ENCODE results near the gene KCNQ4.

DNA sequence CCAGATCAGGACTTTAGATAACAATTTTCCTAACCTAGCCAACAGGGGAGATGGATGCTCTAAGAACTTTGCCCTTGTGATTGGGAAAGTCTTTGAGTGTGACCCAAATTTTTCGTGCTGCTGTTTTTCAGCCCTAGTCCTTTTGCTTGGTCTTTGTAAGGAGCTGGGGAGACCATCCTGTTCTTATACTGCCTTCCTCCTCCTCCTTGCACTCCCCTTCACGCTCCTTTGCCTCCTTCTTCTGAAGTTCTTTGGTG lies 5.7 kb downstream of the KCNQ4 start:
- TF ChIP-seq, protein P1, sequence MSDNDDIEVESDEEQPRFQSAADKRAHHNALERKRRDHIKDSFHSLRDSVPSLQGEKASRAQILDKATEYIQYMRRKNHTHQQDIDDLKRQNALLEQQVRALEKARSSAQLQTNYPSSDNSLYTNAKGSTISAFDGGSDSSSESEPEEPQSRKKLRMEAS (IDR thresholded peaks at IDR 0.05), result no peak
- TF ChIP-seq MAFF (IDR thresholded peaks at IDR 0.05; ENCODE audit: low read depth, low read length) (no peak), GABPA (IDR thresholded peaks at IDR 0.05; ENCODE audit: low read depth, low read length) (no peak), GABPA (CRISPR knock-in tag; IDR thresholded peaks at IDR 0.05; ENCODE audit: low read depth) (no peak)
- TF ChIP-seq, protein P2, sequence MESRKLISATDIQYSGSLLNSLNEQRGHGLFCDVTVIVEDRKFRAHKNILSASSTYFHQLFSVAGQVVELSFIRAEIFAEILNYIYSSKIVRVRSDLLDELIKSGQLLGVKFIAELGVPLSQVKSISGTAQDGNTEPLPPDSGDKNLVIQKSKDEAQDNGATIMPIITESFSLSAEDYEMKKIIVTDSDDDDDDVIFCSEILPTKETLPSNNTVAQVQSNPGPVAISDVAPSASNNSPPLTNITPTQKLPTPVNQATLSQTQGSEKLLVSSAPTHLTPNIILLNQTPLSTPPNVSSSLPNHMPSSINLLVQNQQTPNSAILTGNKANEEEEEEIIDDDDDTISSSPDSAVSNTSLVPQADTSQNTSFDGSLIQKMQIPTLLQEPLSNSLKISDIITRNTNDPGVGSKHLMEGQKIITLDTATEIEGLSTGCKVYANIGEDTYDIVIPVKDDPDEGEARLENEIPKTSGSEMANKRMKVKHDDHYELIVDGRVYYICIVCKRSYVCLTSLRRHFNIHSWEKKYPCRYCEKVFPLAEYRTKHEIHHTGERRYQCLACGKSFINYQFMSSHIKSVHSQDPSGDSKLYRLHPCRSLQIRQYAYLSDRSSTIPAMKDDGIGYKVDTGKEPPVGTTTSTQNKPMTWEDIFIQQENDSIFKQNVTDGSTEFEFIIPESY (CRISPR knock-in tag; IDR thresholded peaks at IDR 0.05), result no peak
- TF ChIP-seq, protein P3, sequence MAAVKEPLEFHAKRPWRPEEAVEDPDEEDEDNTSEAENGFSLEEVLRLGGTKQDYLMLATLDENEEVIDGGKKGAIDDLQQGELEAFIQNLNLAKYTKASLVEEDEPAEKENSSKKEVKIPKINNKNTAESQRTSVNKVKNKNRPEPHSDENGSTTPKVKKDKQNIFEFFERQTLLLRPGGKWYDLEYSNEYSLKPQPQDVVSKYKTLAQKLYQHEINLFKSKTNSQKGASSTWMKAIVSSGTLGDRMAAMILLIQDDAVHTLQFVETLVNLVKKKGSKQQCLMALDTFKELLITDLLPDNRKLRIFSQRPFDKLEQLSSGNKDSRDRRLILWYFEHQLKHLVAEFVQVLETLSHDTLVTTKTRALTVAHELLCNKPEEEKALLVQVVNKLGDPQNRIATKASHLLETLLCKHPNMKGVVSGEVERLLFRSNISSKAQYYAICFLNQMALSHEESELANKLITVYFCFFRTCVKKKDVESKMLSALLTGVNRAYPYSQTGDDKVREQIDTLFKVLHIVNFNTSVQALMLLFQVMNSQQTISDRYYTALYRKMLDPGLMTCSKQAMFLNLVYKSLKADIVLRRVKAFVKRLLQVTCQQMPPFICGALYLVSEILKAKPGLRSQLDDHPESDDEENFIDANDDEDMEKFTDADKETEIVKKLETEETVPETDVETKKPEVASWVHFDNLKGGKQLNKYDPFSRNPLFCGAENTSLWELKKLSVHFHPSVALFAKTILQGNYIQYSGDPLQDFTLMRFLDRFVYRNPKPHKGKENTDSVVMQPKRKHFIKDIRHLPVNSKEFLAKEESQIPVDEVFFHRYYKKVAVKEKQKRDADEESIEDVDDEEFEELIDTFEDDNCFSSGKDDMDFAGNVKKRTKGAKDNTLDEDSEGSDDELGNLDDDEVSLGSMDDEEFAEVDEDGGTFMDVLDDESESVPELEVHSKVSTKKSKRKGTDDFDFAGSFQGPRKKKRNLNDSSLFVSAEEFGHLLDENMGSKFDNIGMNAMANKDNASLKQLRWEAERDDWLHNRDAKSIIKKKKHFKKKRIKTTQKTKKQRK (IDR thresholded peaks at IDR 0.05; ENCODE audit: low read length), result no peak
- TF ChIP-seq, protein P4, sequence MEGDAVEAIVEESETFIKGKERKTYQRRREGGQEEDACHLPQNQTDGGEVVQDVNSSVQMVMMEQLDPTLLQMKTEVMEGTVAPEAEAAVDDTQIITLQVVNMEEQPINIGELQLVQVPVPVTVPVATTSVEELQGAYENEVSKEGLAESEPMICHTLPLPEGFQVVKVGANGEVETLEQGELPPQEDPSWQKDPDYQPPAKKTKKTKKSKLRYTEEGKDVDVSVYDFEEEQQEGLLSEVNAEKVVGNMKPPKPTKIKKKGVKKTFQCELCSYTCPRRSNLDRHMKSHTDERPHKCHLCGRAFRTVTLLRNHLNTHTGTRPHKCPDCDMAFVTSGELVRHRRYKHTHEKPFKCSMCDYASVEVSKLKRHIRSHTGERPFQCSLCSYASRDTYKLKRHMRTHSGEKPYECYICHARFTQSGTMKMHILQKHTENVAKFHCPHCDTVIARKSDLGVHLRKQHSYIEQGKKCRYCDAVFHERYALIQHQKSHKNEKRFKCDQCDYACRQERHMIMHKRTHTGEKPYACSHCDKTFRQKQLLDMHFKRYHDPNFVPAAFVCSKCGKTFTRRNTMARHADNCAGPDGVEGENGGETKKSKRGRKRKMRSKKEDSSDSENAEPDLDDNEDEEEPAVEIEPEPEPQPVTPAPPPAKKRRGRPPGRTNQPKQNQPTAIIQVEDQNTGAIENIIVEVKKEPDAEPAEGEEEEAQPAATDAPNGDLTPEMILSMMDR (CRISPR knock-in tag; IDR thresholded peaks at IDR 0.05), result no peak

Data from HepG2 (cell line).